Measurements from ENCODE around the gene SLC6A17. TPM values are rescaled to one million over a fixed set of nuclear protein-coding genes. Genes with fewer than 3 reads are reported as not detected.
A peak's percentile ranks its signal among the peaks of the same experiment; 100 is the strongest.

SLC6A17 gene
- total RNA-seq, 1 donor from 2014 or later: 0.05 TPM

DNA sequence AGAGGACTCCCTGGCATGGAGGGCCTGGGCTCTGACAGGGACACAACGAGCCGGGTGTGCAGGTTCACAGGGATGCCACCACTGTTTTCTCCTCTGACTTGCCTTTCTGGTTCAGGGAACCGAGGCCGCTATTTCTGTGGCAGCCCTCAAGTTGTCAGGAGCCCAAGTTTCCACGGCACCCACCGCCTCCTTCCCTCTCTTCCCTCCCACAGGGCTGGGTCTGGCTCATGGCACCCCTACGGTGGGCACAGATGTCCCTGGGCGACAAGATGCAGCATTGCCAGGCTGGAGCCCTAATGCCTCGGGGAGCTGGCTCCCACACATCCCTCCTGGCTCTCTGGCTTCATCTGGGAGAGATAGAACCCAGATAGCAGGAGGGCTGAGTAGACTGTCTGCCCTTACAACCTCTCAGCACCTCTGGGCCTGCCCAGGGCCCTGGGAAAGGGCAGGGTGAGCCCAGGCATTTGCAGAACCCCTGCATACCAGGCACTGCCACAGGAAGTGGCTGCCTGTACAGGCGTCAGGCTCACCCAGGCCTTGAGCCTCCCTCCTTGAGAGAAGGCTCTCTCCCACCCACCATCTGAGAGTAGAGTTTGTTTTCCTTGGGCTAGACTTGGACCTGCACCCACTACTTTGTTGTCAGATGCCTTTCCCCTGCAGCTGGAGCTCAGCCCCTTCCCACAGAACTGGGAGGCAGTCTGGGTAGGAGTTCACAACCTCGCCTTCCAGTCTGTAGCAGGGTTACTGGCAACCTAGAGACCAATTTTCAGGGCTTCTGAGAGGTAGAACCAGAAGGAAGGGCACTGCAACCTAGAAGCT is 80.3 kb downstream of the SLC6A17 start:
- H3K27me3 Mint-ChIP-seq: no peaks in the 10 kb centered on the region

DNA sequence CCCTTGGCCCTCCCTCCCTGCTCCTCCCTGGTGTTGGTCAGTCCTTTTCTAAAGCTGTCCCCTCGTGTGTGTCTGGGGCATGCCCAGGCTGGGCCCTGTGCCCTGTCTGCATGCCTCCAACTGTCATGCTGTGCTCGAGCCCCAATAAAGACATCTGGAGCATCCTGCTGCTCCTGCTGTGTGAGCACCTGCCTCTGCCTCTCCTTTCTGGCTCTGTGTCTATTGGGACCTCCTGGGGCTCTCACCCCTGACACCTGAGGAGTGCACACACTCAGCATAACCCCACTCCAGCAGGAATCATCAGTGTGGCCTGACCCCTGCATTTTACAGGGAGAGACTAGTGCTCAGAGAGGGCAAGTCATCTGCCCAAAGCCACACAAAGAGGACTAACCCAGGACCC is 83.6 kb downstream of the SLC6A17 start:
- H3K36me3 Mint-ChIP-seq (ENCODE audit: low read depth): peaks cover 4% of the 10 kb centered on the region
- no peak for DNase-seq
- H3K27me3 Mint-ChIP-seq: no peaks in the 10 kb centered on the region
- H3K4me3 Mint-ChIP-seq: no peak overlapping the region
- H3K4me1 Mint-ChIP-seq: peaks cover 30% of the 10 kb centered on the region
- peak overlapping the region; percentile 77 for H3K27ac Mint-ChIP-seq
- intact Hi-C loops (cut with micrococcal nuclease): loop anchor here (10.0 kb wide), 2 partner anchors 401 to 641 kb away; partner anchors contain the start of gene CD53
- no peaks in the 10 kb centered on the region for H3K9me3 Mint-ChIP-seq

More for the DNA sequence above, 80.3 kb downstream of the SLC6A17 start:
- Mint-ChIP-seq H3K9me3 (no peaks in the 10 kb centered on the region), H3K4me3 (no peak overlapping the region), H3K36me3 (ENCODE audit: low read depth) (peaks cover 3% of the 10 kb centered on the region), H3K4me1 (peaks cover 10% of the 10 kb centered on the region), H3K27ac (no peak overlapping the region)
- no peak for DNase-seq
- intact Hi-C loops (cut with micrococcal nuclease): loop anchor here (10.0 kb wide), 2 partner anchors 404 to 644 kb away; partner anchors contain the start of gene CD53

DNA sequence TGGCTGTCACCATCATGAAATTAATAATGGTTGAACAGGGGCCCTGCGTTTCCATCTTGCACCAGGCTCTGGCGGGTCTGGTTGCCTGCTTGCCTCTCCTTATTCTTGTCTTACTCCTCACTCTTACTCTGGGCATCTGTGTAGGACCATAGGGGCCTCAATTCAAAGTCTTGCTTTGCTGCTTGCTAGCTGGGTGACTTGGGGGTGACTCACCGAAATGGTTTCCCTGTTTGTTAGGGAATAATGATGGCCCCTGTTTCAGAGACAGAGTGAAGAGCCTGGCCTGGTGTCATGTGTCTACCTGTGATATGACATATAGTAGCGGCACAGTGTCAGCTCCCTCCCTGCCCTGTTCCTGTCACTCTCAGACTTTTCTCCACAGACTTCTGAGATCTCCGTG is 84.4 kb downstream of the SLC6A17 start:
- no peaks in the 10 kb centered on the region for H3K27me3 Mint-ChIP-seq
- no peak for DNase-seq
- no peak overlapping the region for H3K4me3 Mint-ChIP-seq
- peak overlapping the region; percentile 93 for H3K27ac Mint-ChIP-seq
- intact Hi-C loops (cut with micrococcal nuclease): loop anchor here (5.0 to 10.0 kb wide), 3 partner anchors 342 to 640 kb away; partner anchors contain the start of gene CD53
- no peaks in the 10 kb centered on the region for H3K9me3 Mint-ChIP-seq
- H3K36me3 Mint-ChIP-seq (ENCODE audit: low read depth): peaks cover 4% of the 10 kb centered on the region
- H3K4me1 Mint-ChIP-seq: peaks cover 37% of the 10 kb centered on the region

DNA sequence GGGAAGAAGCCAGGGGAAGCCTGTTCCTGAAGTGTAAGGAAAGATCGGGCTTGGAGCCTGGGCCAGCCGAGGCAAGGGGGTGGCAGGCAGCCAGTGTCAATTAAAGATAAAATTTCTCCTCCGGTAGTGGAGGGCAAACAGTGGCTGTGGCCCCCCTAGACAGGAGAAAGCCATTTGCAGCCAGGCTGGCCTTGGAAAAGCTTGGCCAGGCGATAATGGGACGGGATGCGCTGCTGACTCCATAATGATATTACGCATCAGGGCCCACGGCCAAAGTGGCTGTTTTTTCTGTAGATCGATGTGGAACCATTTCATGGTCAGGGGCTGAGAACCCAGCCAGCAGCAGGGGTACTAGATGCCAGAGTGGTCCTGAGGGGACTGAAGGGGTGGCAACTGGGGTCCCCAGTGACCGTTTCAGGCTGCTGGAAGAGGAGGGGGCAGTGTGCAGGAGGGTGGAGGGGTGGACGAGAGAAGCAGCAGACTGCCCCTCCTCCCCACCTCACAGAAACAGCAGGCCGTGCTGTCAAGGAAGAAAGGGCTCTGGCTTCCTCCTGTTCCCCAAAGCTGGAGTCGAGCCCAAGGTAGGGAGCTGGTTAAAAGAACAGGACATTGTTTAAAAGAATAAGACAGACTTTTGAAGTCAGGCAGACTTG is 85.0 kb downstream of the SLC6A17 start:
- no peak for DNase-seq
- Mint-ChIP-seq H3K9me3 (no peaks in the 10 kb centered on the region), H3K36me3 (ENCODE audit: low read depth) (peaks cover 4% of the 10 kb centered on the region), H3K4me1 (peaks cover 39% of the 10 kb centered on the region), H3K27me3 (no peaks in the 10 kb centered on the region), H3K4me3 (peak overlapping the region; percentile 74), H3K27ac (peak overlapping the region; percentile 93)
- intact Hi-C loops (cut with micrococcal nuclease): loop anchor here (5.0 to 10.0 kb wide), 3 partner anchors 343 to 639 kb away; partner anchors contain the start of gene CD53

DNA sequence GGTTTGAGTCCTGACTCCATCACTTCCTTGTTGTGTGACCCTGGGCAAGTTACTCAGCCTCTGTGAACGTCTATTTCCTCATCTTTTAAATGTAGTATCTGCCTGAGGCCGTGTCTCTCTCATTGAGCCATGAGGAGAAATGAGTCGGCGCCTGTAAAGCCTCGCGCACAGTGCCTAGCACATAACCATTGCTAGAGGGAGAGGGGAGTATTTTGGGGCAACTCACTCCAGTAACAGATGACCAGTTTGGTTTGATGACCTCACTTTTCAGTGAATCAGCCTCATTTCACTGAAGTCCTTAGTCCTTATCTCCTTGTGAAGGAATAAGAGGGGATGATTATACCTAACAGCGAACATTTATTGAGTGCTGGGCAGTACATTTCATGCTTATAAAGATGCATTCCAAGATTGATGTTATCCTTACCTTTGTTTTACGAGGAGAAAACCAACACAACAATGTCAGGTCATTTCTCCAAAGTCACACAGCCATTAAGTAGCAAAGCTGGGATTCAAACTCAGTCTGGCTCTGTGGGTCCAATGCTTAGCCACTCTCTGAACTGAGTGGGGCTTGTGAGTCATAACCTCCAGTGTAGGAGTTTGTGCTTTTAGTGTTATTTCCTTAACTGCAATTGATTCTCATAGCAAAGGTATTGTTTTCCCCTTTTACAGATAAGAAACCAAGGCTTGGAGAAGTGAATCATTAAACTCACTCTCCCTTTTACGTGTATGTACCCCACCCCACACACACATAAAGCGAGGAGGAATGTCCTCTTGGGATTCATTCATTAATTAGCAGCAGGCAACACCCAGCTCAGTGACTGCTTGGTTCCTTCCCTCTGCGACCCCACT is 85.8 kb downstream of the SLC6A17 start:
- Mint-ChIP-seq H3K9me3 (no peaks in the 10 kb centered on the region), H3K27me3 (no peaks in the 10 kb centered on the region), H3K36me3 (ENCODE audit: low read depth) (peaks cover 4% of the 10 kb centered on the region), H3K4me1 (peaks cover 39% of the 10 kb centered on the region), H3K4me3 (peak overlapping the region; percentile 74), H3K27ac (peak overlapping the region; percentile 93)
- intact Hi-C loops (cut with micrococcal nuclease): loop anchor here (1.0 to 10.0 kb wide), 7 partner anchors 19 to 639 kb away; partner anchors contain the start of genes CD53 and KCNC4
- DNase-seq: no peak

DNA sequence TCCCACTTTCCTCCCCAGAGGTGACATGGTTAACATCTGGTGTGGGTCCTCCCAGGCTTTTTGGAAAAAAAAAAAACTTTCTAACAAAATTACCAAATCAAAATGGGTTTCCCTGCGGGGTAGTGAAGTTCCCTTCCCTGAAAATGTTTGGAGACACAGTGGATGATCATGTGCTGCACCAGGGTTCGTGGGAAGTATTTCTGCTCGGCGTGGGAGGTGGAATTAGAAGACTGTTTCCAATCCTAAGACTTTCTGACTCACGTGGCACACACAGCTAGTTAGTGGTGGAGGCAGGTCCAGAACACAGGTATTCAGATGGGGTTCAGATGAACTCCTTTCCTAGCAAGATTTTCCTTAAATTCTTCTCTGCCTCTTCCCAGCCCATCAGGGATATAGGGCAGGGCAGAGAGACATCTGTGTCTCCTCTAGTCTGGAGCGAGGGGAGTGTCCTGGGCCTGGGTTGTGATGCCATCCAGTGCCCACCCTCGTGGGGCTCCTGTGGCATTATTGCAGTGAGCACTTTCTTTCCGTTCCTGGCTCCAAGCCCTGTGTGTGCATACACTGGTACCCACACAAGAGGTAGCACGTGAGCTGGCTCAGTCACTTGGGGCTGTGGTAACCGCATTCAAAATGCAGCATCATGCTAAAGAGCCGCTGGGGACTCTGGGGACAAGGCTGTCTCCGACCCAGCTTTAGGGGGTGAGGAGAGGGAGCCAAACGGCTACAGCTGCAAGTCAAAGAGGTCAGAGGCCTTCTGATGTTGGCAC is 87.3 kb downstream of the SLC6A17 start:
- H3K27me3 Mint-ChIP-seq: no peaks in the 10 kb centered on the region
- peaks cover 39% of the 10 kb centered on the region for H3K4me1 Mint-ChIP-seq
- H3K4me3 Mint-ChIP-seq: no peak overlapping the region
- no peak overlapping the region for H3K27ac Mint-ChIP-seq
- DNase-seq: no peak
- H3K36me3 Mint-ChIP-seq (ENCODE audit: low read depth): peaks cover 3% of the 10 kb centered on the region
- no peaks in the 10 kb centered on the region for H3K9me3 Mint-ChIP-seq
- intact Hi-C loops (cut with micrococcal nuclease): loop anchor here (5.0 to 10.0 kb wide), 3 partner anchors 345 to 637 kb away; partner anchors contain the start of gene CD53

DNA sequence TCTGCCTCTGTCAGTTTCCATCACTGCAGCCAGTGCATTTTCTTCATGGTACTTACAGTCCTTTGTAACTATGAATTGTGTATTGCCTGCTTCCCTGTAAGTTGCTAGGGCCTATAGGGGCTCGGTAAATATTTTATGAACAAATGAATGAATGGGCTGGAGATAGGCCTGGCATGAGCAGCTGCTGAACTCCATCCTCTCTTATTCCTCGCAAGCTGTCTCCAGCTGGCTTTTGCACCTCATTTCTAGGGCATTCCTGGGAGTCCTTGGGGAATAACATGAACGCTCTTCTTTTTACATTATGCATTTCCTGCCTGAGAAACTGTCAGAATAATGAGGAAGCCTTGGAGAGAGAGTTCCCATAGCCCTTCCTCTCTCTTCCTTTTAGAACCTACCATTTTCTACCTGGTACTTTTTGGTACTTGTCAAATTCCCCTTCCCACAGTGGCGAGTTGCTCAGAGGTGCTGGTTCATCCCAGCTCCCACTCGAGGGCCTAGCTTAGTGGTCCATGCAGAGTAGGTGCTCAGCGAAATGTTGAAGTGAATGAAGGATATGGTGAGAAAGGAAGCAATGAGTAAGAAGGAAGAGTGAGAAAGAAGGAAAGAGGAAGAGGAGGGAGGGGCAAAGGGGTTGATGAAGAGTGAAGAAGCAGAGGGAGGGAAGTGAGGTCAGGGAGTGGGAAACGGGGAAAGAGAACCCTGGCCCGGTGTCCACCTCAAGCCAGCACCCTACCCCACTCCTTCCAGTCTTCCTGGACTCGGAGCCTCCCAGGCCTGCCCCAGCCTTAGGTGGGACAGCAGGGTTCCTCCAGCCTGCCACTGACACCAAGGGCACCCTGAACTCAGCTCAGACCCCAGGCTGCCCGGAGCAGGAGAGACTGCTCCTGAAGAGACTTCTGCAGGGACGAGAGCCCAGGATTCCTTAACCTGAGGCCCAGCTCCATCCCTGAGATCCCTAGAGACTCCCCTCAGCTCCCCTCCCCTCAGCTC is 89.4 kb downstream of the SLC6A17 start:
- H3K27ac Mint-ChIP-seq: no peak overlapping the region
- H3K27me3 Mint-ChIP-seq: no peaks in the 10 kb centered on the region
- H3K36me3 Mint-ChIP-seq (ENCODE audit: low read depth): peaks cover 1% of the 10 kb centered on the region
- no peaks in the 10 kb centered on the region for H3K9me3 Mint-ChIP-seq
- H3K4me3 Mint-ChIP-seq: no peak overlapping the region
- no peak for DNase-seq
- peaks cover 42% of the 10 kb centered on the region for H3K4me1 Mint-ChIP-seq
- intact Hi-C loops (cut with micrococcal nuclease): loop anchor here (5.0 to 10.0 kb wide), 3 partner anchors 347 to 635 kb away; partner anchors contain the start of gene CD53

DNA sequence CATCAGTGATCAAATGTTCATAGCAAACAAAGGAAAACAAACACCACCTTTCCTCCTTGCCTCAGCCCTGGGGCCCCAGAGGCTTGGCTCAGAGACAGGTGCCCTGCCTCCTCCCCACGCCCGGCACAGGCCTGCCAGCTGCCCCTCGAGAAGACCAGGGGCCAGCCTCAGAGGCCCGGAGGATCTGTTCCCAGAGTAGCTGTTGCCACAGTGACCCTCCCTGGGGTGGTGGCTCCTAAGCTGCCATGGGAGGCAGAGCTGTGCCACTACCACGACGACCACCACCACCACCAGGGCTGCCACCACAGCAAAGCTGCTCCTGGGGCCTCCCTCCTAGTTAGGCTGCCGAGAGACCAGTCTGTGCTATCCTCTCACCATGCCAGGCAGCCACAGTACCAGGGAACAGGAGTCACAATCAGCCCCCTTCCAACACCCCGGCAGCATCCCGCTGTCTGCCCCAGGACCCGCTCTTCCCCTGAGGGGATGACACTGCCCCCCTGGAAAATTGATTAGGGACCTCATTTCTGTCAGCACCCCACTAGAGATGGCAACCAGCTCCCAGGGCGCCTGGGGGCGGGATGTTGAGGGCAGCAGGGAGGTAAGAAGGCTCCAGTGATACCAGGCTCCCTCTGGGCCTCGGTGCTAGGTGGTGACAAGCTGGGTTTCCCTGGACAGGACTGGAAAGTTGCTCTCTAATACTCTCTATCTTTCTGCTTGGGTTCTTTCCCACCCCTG is 90.3 kb downstream of the SLC6A17 start:
- intact Hi-C loops (cut with micrococcal nuclease): no loop called here
- no peak overlapping the region for H3K4me3 Mint-ChIP-seq
- no peak for DNase-seq
- H3K27ac Mint-ChIP-seq: no peak overlapping the region
- H3K36me3 Mint-ChIP-seq (ENCODE audit: low read depth): peaks cover 1% of the 10 kb centered on the region
- H3K27me3 Mint-ChIP-seq: no peaks in the 10 kb centered on the region
- peaks cover 34% of the 10 kb centered on the region for H3K4me1 Mint-ChIP-seq
- no peaks in the 10 kb centered on the region for H3K9me3 Mint-ChIP-seq

DNA sequence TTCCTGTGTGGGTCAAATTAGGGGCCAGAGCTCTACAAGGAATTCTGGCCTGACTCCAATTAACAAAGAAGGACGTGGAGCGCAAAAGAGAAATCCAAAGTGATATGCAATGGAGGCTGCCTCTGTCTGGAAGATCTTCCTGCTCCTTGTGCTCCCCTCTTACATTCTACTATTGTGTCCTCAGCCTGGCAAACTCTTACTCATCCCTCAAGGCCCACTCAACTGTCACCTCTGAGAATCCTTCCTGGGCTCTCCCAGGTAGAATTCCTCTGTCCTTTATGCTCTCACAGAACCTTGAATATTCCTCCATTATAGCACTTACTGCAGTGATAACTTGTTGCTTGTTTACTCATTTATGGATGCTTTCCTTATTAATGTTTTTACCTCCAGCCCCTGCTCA is 91.2 kb downstream of the SLC6A17 start:
- Mint-ChIP-seq H3K27ac (no peak overlapping the region), H3K4me3 (no peak overlapping the region), H3K4me1 (peaks cover 25% of the 10 kb centered on the region), H3K36me3 (ENCODE audit: low read depth) (peaks cover 1% of the 10 kb centered on the region), H3K27me3 (no peaks in the 10 kb centered on the region), H3K9me3 (no peaks in the 10 kb centered on the region)
- DNase-seq: no peak
- intact Hi-C loops (cut with micrococcal nuclease): no loop called here

DNA sequence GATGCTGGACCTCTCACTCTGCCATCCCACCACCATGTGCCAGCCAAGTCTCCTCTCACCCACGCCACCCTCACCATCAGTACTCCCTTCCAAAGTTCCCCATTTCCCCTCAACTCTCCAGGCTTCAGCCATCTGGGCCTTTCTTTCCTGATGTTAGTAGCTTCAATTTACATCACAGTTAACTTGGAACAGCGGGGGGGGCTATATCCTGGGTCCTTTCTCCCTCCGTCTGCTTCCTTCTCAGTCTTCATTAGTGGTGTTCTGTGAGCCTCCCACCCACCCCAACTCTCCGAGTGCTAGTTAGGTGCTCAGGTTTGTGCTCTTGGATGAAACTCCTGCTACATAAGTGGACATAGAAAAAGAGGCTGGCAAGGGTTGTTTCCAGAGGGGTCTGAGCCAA is 91.8 kb downstream of the SLC6A17 start:
- DNase-seq: no peak
- Mint-ChIP-seq H3K4me1 (peaks cover 21% of the 10 kb centered on the region), H3K9me3 (no peaks in the 10 kb centered on the region), H3K36me3 (ENCODE audit: low read depth) (no peaks in the 10 kb centered on the region), H3K27me3 (no peaks in the 10 kb centered on the region), H3K4me3 (no peak overlapping the region), H3K27ac (no peak overlapping the region)
- intact Hi-C loops (cut with micrococcal nuclease): no loop called here

DNA sequence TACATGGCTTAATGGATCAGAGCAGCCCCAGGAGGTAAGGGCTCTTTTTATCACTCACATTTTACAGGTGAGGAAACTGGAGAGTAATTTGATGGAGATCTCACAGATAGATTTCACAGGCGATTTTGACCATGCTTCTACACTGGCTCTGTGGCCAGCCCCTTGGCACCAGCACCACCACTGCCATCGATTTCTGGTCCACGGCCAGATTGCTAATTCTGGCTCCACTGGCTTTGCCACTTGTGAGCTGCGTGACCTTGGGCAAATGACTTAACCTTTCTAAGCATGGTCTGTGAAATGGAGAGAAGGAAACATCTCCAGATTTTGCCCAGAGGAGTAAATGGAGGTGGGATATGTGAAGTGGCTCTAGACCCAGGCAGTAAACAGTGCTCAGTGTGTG is 92.4 kb downstream of the SLC6A17 start:
- no peaks in the 10 kb centered on the region for H3K9me3 Mint-ChIP-seq
- no peak overlapping the region for H3K27ac Mint-ChIP-seq
- no peak for DNase-seq
- no peaks in the 10 kb centered on the region for H3K27me3 Mint-ChIP-seq
- no peak overlapping the region for H3K4me3 Mint-ChIP-seq
- intact Hi-C loops (cut with micrococcal nuclease): no loop called here
- no peaks in the 10 kb centered on the region for H3K36me3 Mint-ChIP-seq (ENCODE audit: low read depth)
- H3K4me1 Mint-ChIP-seq: peaks cover 17% of the 10 kb centered on the region
